GM12878 (cell line): Measurements from ENCODE around the gene ACOT4.
"Not testable (repeated sequence)": the region's sequence is repeated elsewhere in the genome, so short reads cannot be mapped to it uniquely, and the experiment has no call there.

ENCODE experiments used
- CHD1 ChIP-seq: IDR thresholded peaks from 2 replicates; pipeline ENCODE4 v1.6.1; 2012; ENCODE audit warnings: low read depth, low read length, improper control_type of control experiment
- RAD21 ChIP-seq: IDR thresholded peaks from 2 replicates; pipeline ENCODE4 v1.6.1; 2011; ENCODE audit warnings: mild to moderate bottlenecking, low read depth, low read length, moderate library complexity; ENCODE audit not compliant: insufficient read depth
- TF ChIP-seq, protein P1 (sequence below), 3 experiments: IDR thresholded peaks in 2 of 3; conservative IDR thresholded peaks in 1 of 3; 2 replicates each; pipeline ENCODE4 v1.5.1; 2011; ENCODE audit warnings: low read depth in 3 of 3, low read length in 3 of 3, mild to moderate bottlenecking in 3 of 3, control low read depth in 2 of 3, moderate library complexity in 2 of 3, inconsistent platforms in 1 of 3, mixed read lengths in 1 of 3; ENCODE audit not compliant: control insufficient read depth in 2 of 3, insufficient read depth in 1 of 3; ENCODE audit errors: extremely low read depth in 1 of 3

DNA sequence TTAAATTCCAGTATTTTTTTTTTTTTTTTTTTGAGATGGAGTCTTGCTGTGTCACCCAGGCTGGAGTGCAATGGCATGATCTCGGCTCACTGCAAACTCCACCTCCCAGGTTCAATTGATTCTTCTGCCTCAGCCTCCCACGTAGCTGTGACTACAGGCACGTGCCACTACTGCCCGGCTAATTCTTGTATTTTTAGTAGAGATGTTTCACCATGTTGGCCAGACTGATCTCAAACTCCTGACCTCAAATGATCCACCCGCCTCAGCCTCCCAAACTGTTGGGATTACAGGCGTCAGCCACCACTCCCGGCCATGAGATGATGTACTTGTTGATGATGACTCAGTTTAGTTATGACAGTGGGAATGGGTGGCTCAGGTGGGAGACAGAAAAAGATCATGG is 17.4 kb upstream of the ACOT4 start:
- not testable (repeated sequence) for TF ChIP-seq CHD1, RAD21
- TF ChIP-seq, protein P1, sequence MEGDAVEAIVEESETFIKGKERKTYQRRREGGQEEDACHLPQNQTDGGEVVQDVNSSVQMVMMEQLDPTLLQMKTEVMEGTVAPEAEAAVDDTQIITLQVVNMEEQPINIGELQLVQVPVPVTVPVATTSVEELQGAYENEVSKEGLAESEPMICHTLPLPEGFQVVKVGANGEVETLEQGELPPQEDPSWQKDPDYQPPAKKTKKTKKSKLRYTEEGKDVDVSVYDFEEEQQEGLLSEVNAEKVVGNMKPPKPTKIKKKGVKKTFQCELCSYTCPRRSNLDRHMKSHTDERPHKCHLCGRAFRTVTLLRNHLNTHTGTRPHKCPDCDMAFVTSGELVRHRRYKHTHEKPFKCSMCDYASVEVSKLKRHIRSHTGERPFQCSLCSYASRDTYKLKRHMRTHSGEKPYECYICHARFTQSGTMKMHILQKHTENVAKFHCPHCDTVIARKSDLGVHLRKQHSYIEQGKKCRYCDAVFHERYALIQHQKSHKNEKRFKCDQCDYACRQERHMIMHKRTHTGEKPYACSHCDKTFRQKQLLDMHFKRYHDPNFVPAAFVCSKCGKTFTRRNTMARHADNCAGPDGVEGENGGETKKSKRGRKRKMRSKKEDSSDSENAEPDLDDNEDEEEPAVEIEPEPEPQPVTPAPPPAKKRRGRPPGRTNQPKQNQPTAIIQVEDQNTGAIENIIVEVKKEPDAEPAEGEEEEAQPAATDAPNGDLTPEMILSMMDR (IDR thresholded peaks at IDR 0.05 in 2 of 3, conservative IDR thresholded peaks at IDR 0.05 in 1 of 3; ENCODE audit: control insufficient read depth in 2 of 3, extremely low read depth in 1 of 3, insufficient read depth in 1 of 3, low read depth in 3 of 3, low read length in 3 of 3), result not testable (repeated sequence)
